CD4-positive, alpha-beta T cell treated with Interleukin-12 subunit alpha and Interleukin-12 subunit beta, for 1 hour (primary cell): ENCODE results near the gene YWHAG.
"Not testable (repeated sequence)": the region's sequence is repeated elsewhere in the genome, so short reads cannot be mapped to it uniquely, and the experiment has no call there.

Experiments
- DNase-seq: peaks from one replicate; pipeline ENCODE4 v3.0.0-alpha.2; 2020

YWHAG gene

DNA sequence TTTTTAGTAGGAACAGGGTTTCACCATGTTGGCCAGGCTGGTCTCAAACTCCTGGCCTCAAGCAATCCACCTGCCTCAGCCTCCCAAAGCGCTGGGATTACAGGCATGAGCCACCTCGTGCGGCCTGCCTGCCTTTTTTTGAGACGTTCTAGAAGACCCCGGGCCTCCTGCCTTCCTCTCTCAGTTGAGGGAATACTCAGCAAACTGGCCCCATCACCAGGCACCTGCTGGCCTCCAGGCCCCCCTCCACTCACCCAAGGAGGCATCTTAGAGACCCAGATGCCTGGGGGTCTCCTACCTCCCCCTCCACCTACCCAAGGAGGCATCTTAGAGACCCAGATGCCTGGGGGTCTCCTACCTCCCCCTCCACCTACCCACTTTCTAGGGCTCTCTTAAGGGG, 65.9 kb downstream of the YWHAG start:
- not testable (repeated sequence) for DNase-seq

- no peak for DNase-seq
These were observed 66.6 kb downstream of the YWHAG start for GRCh38 chr7:76292213-76292573.

GRCh38 chr7:76291351-76292212, 67.2 kb downstream of the YWHAG start:
- peak; percentile 86 for DNase-seq

- not testable (repeated sequence) for DNase-seq
These were observed 67.9 kb downstream of the YWHAG start for GRCh38 chr7:76290847-76291350.

DNA sequence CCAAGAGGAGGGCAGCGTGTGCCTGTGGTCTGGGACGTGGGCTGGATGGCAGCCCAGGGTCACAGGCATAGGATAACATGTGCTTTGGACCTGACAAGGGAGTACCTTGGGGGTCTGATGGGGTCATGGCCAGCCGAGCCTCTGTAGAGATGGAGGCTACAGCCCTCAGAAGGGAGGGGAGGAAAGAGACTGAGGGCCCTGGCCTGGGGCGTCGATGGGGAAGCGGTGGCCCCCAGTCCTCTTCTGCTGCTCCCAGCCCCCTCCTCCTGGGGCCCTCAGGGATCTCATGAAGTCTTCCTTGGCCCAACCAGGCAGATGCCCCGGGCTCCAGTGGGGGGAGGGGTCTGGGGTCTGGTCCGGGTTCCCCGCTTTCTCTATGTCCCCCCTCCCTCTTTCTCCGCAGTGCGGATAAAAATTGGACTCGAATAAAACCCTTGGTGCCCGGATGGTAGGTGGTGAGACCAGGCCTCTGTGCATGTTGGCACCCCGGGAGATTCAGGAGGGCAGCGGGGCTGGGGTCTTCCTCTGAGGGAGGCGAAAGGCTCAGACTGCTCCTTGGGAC, 71.9 kb downstream of the YWHAG start:
- no peak for DNase-seq

GRCh38 chr7:76285604-76286374, 73.0 kb downstream of the YWHAG start:
- DNase-seq, result no peak

DNA sequence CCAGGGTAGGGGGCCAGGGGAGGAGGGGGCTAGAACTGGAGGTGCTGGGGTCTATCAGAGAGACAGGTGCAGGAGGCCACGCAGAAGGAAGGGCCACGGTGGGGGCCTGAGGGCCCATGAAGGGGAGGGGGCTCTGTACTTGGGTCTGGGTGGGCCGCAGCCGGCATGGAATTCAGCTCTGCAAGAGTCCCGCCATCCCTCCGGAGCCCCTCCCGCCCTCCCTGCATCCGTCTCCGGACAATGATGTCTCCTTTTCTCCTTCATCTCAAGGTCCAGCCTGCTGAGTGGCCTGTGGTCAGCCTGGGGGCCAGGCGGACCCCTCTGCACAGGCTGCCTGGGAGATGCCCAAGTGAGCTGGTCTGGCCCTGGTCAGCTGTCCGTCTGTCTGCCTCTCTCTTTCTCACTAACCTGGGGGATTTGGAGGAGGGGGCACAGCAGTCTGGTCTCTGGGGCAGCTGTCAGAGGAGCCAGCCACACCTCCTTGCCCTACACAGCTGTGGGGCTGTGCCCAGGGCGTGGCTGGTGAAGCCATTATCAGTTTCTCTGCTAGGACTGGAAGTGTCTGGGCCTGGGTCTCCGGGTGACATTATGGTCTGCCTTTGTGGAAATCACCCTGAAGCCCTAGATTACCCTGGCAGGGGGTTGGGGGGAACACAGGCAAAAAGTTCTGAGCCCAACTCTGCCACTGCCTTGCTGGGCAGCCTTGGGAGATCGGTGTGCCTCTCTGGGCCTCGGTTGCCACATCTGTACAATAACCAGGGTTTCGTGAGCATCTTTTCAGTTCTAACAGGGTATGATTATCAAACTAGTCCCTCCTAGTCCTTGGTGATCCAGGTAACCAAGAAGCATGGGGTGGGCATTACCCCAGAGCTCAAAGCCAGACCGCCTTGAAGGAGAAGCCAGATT, 75.3 kb downstream of the YWHAG start:
- DNase-seq, result no peak

DNA sequence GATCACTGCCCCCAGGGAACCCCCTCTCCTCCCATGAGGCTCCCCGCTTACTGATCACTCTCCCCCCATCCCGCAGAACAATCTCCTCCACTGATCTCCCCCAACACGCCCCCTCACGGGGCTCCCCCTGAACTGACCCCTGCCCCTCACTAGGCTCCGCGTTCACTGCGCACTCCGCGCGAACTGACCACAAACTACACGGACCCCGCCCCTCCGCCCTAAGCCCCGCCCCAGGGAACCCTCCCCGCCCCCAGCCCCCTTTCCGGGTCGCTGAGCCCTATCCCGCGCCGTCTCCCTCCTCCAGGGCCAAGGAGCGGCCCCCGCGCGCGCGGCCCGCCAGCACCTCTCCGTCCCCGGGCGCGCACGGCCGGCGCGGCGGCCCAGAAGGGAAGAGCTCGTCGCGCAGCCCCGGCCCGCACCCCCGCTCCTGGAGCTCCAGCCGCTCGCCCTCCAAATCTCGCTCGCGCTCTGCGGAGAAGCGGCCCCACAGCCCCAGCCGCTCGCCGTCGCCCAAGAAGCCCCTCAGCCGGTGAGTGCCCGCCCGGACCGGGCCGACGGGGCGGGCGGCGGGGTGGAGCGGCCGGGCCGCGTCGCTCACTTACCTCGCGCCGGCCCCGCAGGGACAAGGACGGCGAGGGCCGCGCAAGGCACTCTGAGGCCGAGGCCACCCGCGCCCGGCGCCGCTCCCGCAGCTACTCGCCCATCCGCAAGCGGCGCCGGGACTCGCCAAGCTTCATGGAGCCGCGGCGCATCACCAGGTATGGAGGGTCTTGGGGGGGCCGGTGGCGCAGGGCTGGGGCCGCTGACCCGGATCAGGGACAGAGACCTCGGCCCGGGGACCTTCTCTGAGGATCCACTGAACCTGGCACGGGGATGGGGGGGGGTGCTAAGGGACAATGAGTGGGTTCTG, 76.2 kb downstream of the YWHAG start:
- DNase-seq, result peak; percentile 21

DNA sequence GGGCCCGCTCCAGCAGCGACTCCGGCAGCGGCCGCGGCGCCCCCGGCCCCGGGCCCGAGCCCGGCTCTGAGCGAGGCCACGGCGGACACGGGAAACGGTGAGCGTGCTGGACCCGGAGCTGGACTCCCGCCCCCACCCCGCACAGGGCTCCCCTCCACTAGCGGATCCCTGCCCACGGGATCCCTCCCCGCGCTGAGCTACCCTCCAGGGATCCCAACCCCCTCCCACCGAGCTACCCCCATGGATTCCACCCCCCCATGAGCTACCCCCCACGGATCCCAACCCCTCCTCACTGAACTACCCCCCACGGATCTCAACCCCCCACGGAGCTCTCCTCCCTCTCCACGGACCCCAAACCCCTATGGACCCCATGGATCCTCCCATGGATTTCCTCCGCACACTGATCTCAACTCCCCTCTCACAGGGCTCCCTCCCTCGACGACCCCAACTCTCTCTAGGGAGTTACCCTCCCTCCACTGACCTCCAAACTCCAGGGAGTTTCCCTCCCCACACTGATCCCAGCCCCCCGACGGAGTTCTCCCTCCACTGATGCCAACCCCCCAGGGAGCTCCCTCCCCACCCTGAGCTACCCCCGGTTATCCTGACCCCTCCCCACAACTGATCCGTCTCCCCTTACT, 77.0 kb downstream of the YWHAG start:
- DNase-seq, result no peak

DNA sequence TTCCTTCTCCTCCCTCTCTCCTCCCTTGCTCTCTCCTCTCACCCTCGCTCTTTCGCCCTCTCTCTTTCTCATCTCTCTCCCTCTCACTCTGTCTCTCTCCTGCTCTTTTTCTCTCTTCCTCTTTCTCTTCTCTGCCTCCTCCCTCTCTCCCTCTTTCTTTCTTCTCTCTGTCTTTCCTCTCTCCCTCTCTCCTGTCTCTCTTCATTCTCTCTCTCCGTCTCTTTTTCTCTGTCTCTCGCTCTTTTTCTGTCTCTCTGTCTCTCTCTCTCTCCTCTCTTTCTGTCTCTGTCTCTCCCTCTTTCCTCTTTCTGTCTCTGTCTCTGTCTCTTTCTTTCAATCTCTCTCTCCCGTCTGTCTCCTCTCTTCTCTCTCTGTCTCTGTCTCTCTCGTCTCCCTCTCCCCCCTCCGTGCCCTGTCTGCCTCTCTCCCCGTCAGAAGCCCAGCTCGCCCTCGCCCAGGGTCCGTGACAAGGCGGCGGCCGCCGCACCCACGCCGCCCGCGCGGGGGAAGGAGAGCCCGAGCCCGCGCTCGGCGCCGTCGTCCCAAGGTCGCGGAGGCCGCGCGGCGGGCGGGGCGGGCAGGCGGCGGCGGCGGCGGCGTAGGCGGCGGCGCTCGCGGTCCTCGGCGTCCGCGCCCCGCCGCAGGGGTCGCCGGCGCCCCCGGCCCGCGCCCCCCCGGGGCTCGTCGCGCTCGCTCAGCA, 77.6 kb downstream of the YWHAG start:
- peak; percentile 14 for DNase-seq

- DNase-seq, result no peak
These were observed 78.4 kb downstream of the YWHAG start for GRCh38 chr7:76280408-76280807.

GRCh38 chr7:76278540-76278939, 80.3 kb downstream of the YWHAG start:
- DNase-seq, result no peak
